Measurements from ENCODE around the gene PLEKHG4B. TPM values are rescaled to one million over a fixed set of nuclear protein-coding genes. Genes with fewer than 3 reads are reported as not detected.
"Not testable (repeated sequence)": the region's sequence is repeated elsewhere in the genome, so short reads cannot be mapped to it uniquely, and the experiment has no call there.

Gene PLEKHG4B
- total RNA-seq, 1 donor from 2014 or later: 0.15 TPM

GRCh38 chr5:225334-225733, 133.4 kb downstream of the PLEKHG4B start:
- no peak for DNase-seq (ENCODE audit: low read depth)

- DNase-seq (ENCODE audit: low read depth): not testable (repeated sequence)
These were observed 135.4 kb downstream of the PLEKHG4B start for GRCh38 chr5:227375-227774.

- no peak for DNase-seq (ENCODE audit: low read depth)
These were observed 136.9 kb downstream of the PLEKHG4B start for GRCh38 chr5:228886-229285.

- DNase-seq (ENCODE audit: low read depth): no peak
These were observed 138.7 kb downstream of the PLEKHG4B start for GRCh38 chr5:230711-231110.

GRCh38 chr5:231661-232060, 139.7 kb downstream of the PLEKHG4B start:
- no peak for DNase-seq (ENCODE audit: low read depth)

- not testable (repeated sequence) for DNase-seq (ENCODE audit: low read depth)
These were observed 141.5 kb downstream of the PLEKHG4B start for GRCh38 chr5:233426-233825.

- no peak for DNase-seq (ENCODE audit: low read depth)
These were observed 142.5 kb downstream of the PLEKHG4B start for GRCh38 chr5:234450-234849.

GRCh38 chr5:235527-235926, 143.6 kb downstream of the PLEKHG4B start:
- DNase-seq (ENCODE audit: low read depth): not testable (repeated sequence)

GRCh38 chr5:237931-238330, 146.0 kb downstream of the PLEKHG4B start:
- DNase-seq (ENCODE audit: low read depth): not testable (repeated sequence)

Other genes starting within 250 kb of the PLEKHG4B start
- gene LRRC14B, start 99.3 kb downstream of the PLEKHG4B start, total RNA-seq: not detected in 2 replicates
- 3.6 and 9.9 TPM in 2 replicates for gene CCDC127, start 126.0 kb downstream of the PLEKHG4B start, total RNA-seq
- gene SDHA, start 126.2 kb downstream of the PLEKHG4B start, total RNA-seq: 128 and 233 TPM in 2 replicates
- gene PDCD6, start 179.5 kb downstream of the PLEKHG4B start, total RNA-seq: 136 and 141 TPM in 2 replicates
- 0.17 and 2.4 TPM in 2 replicates for gene AHRR, start 229.5 kb downstream of the PLEKHG4B start, total RNA-seq